ENCODE measurements around the gene GRB7. TPM values are rescaled to one million over a fixed set of nuclear protein-coding genes. Genes with fewer than 3 reads are reported as not detected.

GRB7 gene
- total and polyA plus RNA-seq, 9 of the 15 experiments (the other 6 are each of a cell fraction or from before 2014, with no cell fraction given) = 0.04 to 6.2 (median 2.2) TPM

DNA sequence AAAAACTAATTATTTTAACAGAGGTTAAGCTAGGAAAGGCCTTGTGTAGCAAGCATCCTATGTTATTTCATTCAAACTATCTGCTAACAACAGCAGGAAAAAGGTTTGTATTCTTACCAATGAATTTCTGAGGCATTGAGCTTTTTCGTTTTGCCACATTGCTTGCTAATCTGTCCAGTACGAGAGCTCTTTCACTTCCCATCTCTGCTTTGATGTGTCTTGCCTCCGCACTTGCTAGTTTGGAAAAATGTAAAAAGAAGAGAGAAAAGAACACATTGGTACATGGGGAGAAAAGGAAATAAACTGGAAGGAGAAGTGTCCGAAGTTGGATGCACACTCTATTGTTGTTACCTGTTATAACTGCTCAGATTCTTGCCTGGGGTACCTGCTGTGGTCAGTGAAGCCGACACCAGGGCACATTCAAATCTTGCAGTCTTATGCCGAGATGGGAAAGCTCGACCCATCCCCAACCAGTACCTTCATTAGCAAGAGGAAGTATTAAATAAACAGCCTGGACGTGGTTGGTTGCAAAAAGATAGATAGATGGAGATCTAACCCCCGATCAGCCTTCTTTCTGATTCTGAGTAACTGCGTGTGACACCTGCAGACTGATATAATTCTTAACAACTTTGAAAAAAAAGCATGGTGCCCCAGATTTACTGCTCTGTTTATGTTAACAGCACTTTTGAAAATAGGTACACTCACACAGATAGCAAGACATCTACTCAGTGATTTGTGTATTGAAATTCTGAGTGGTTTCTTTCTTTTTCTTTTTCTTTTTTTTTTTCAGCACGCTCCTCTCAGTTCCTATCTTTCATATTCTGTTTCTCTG is 40.0 kb downstream of the GRB7 start:
- intact Hi-C loops (cut with micrococcal nuclease) = no loop called here

More for the DNA sequence above, 40.0 kb downstream of the GRB7 start:
- Histone ChIP-seq H3K4me1 (replicated peaks in 1 of 2; ENCODE audit: control insufficient read depth in 2 of 2, insufficient read depth in 2 of 2, low read length in 2 of 2) (no peaks in the 10 kb centered on the region), H4K20me1 (replicated peaks; ENCODE audit: control insufficient read depth, insufficient read depth, low read length) (no peaks in the 10 kb centered on the region), H3K9me3 (replicated peaks; ENCODE audit: control insufficient read depth, insufficient read depth, low read depth, low read length) (no peaks in the 10 kb centered on the region), H3K36me3 (ENCODE audit: control insufficient read depth, insufficient read depth, low read length) (no peaks in the 10 kb centered on the region), H3K4me3 (no peak overlapping the region), H3K4me2 (ENCODE audit: insufficient read depth, low read length) (no peak overlapping the region), H3K79me2 (ENCODE audit: control insufficient read depth, insufficient read depth, low read length) (no peaks in the 10 kb centered on the region), H3K9me1 (ENCODE audit: control insufficient read depth, insufficient read depth, low read length) (no peaks in the 10 kb centered on the region), H3K27me3 (ENCODE audit: control insufficient read depth in 2 of 2, insufficient read depth in 2 of 2, low read length in 2 of 2) (peaks cover 24 to 26% of the 10 kb centered on the region in 2 experiments; a peak in 4 of 5 replicates), H3K9ac (ENCODE audit: insufficient read depth in 1 of 2, low read depth in 2 of 2, low read length in 2 of 2) (no peak overlapping the region), H3K27ac (ENCODE audit: extremely low read depth, low read depth, low read length) (no peak overlapping the region), H2AFZ (ENCODE audit: low read depth, low read length) (no peak overlapping the region)
- DNase-seq (ENCODE audit: extremely low read depth in 1 of 4, low spot score in 3 of 4) = no peak
- ChIA-PET CTCF (ENCODE audit: low intra/inter-chr PET ratio) (no interaction called here), POLR2A (interaction anchor here (0.7 to 1.4 kb wide), 3 partner anchors 9 to 90 kb away, joined by 3 to 4 read pairs (median 3); partner anchors contain the start of gene PGAP3)
- ATAC-seq = no peak
- 6% methylated on average over 11 of the region's 11 CpGs for WGBS (ENCODE audit: insufficient coverage, low coverage, missing lambda C conversion rate)
- TF ChIP-seq ZNF668 (CRISPR knock-in tag; IDR thresholded peaks at IDR 0.05) (no peak), ZNF75A (CRISPR knock-in tag; IDR thresholded peaks at IDR 0.05) (no peak), CBX8 (IDR thresholded peaks at IDR 0.05; ENCODE audit: borderline replicate concordance, extremely low read depth, low read depth, low read length, poor library complexity, severe bottlenecking) (peak; percentile 21), ZNF436 (CRISPR knock-in tag; IDR thresholded peaks at IDR 0.05) (no peak), RBFOX2 (IDR thresholded peaks at IDR 0.05; ENCODE audit: low read depth, low read length) (no peak)
- BruUV-seq (replicated peaks) = no TSS peak
- in situ Hi-C loops (cut with MboI) = no loop called here
- FAIRE-seq = no peak

Measured in K562 (cell line).